ENCODE results near the gene SUSD1.

SUSD1 gene

GRCh38 chr9:112132356-112132755 is 42.7 kb downstream of the SUSD1 start:
- Histone ChIP-seq H3K4ac (ENCODE audit: low read depth in 1 of 2, low read length in 2 of 2) (no peak overlapping the region), H3K4me3 (ENCODE audit: insufficient read depth in 1 of 2, low read depth in 1 of 2, low read length in 2 of 2) (no peak overlapping the region), H2BK5ac (ENCODE audit: low read depth, low read length, poor library complexity, severe bottlenecking) (no peak overlapping the region), H2AFZ (ENCODE audit: low read depth, low read length) (no peak overlapping the region), H3K9ac (ENCODE audit: low read length) (no peak overlapping the region), H4K91ac (ENCODE audit: low read length) (no peak overlapping the region), H2BK12ac (ENCODE audit: low read length in 2 of 2) (no peak overlapping the region), H3K79me1 (replicated peaks; ENCODE audit: low read length, poor library complexity, severe bottlenecking) (no peaks in the 10 kb centered on the region), H3K9me3 (ENCODE audit: control insufficient read depth, low read length) (peaks cover 8% of the 10 kb centered on the region), H2AK5ac (ENCODE audit: low read length, severe bottlenecking) (no peak overlapping the region), H3K14ac (ENCODE audit: low read length in 2 of 2) (no peak overlapping the region), H3K4me1 (ENCODE audit: control insufficient read depth, insufficient read depth, low read depth, low read length) (peaks cover 3% of the 10 kb centered on the region), H3K27me3 (ENCODE audit: control insufficient read depth in 1 of 2, insufficient read depth in 1 of 2, low read length in 2 of 2) (no peaks in the 10 kb centered on the region), H2BK15ac (ENCODE audit: low read depth, poor library complexity, severe bottlenecking) (no peak overlapping the region), H4K8ac (ENCODE audit: low read length) (no peak overlapping the region), H2BK120ac (ENCODE audit: low read depth, low read length) (no peak overlapping the region), H3K27ac (ENCODE audit: low read length, poor library complexity, severe bottlenecking) (peak overlapping the region; percentile 23), H3K36me3 (ENCODE audit: control insufficient read depth in 1 of 2, insufficient read depth in 2 of 2, low read depth in 1 of 2, low read length in 2 of 2) (no peaks in the 10 kb centered on the region), H3K18ac (ENCODE audit: low read depth in 1 of 2, low read length in 2 of 2) (no peak overlapping the region), H3K23ac (ENCODE audit: low read length in 2 of 2) (no peak overlapping the region), H3K4me2 (ENCODE audit: low read length, poor library complexity, severe bottlenecking) (no peak overlapping the region)
- DNase-seq: no peak
- 100% methylated on average over 3 of the region's 3 CpGs for WGBS

GRCh38 chr9:112130997-112131396 is 44.1 kb downstream of the SUSD1 start:
- Histone ChIP-seq H2AFZ (ENCODE audit: low read depth, low read length) (no peak overlapping the region), H4K91ac (ENCODE audit: low read length) (no peak overlapping the region), H3K18ac (ENCODE audit: low read depth in 1 of 2, low read length in 2 of 2) (no peak overlapping the region), H3K14ac (ENCODE audit: low read length in 2 of 2) (no peak overlapping the region), H3K36me3 (ENCODE audit: control insufficient read depth in 1 of 2, insufficient read depth in 2 of 2, low read depth in 1 of 2, low read length in 2 of 2) (no peaks in the 10 kb centered on the region), H2BK15ac (ENCODE audit: low read depth, poor library complexity, severe bottlenecking) (no peak overlapping the region), H3K79me1 (replicated peaks; ENCODE audit: low read length, poor library complexity, severe bottlenecking) (peaks cover 2% of the 10 kb centered on the region), H3K27me3 (ENCODE audit: control insufficient read depth in 1 of 2, insufficient read depth in 1 of 2, low read length in 2 of 2) (no peaks in the 10 kb centered on the region), H2AK5ac (ENCODE audit: low read length, severe bottlenecking) (peak overlapping the region; percentile 50), H3K9me3 (ENCODE audit: control insufficient read depth, low read length) (peaks cover 8% of the 10 kb centered on the region), H3K4me3 (ENCODE audit: insufficient read depth in 1 of 2, low read depth in 1 of 2, low read length in 2 of 2) (no peak overlapping the region), H2BK12ac (ENCODE audit: low read length in 2 of 2) (no peak overlapping the region), H3K9ac (ENCODE audit: low read length) (no peak overlapping the region), H2BK120ac (ENCODE audit: low read depth, low read length) (no peak overlapping the region), H3K4me1 (ENCODE audit: control insufficient read depth, insufficient read depth, low read depth, low read length) (peaks cover 2% of the 10 kb centered on the region), H3K4me2 (ENCODE audit: low read length, poor library complexity, severe bottlenecking) (no peak overlapping the region), H4K8ac (ENCODE audit: low read length) (no peak overlapping the region), H3K23ac (ENCODE audit: low read length in 2 of 2) (no peak overlapping the region), H3K27ac (ENCODE audit: low read length, poor library complexity, severe bottlenecking) (no peak overlapping the region), H3K4ac (ENCODE audit: low read depth in 1 of 2, low read length in 2 of 2) (no peak overlapping the region), H2BK5ac (ENCODE audit: low read depth, low read length, poor library complexity, severe bottlenecking) (no peak overlapping the region)
- no peak for DNase-seq
- WGBS: 79% methylated on average over 5 of the region's 5 CpGs

- Histone ChIP-seq H3K79me1 (replicated peaks; ENCODE audit: low read length, poor library complexity, severe bottlenecking) (peaks cover 2% of the 10 kb centered on the region), H2BK12ac (ENCODE audit: low read length in 2 of 2) (no peak overlapping the region), H3K14ac (ENCODE audit: low read length in 2 of 2) (no peak overlapping the region), H3K4ac (ENCODE audit: low read depth in 1 of 2, low read length in 2 of 2) (no peak overlapping the region), H2BK5ac (ENCODE audit: low read depth, low read length, poor library complexity, severe bottlenecking) (no peak overlapping the region), H3K27ac (ENCODE audit: low read length, poor library complexity, severe bottlenecking) (no peak overlapping the region), H3K9ac (ENCODE audit: low read length) (no peak overlapping the region), H2BK120ac (ENCODE audit: low read depth, low read length) (no peak overlapping the region), H2BK15ac (ENCODE audit: low read depth, poor library complexity, severe bottlenecking) (no peak overlapping the region), H3K4me2 (ENCODE audit: low read length, poor library complexity, severe bottlenecking) (no peak overlapping the region), H3K4me3 (ENCODE audit: insufficient read depth in 1 of 2, low read depth in 1 of 2, low read length in 2 of 2) (no peak overlapping the region), H3K36me3 (ENCODE audit: control insufficient read depth in 1 of 2, insufficient read depth in 2 of 2, low read depth in 1 of 2, low read length in 2 of 2) (no peaks in the 10 kb centered on the region), H3K18ac (ENCODE audit: low read depth in 1 of 2, low read length in 2 of 2) (no peak overlapping the region), H4K91ac (ENCODE audit: low read length) (no peak overlapping the region), H2AFZ (ENCODE audit: low read depth, low read length) (no peak overlapping the region), H2AK5ac (ENCODE audit: low read length, severe bottlenecking) (no peak overlapping the region), H3K9me3 (ENCODE audit: control insufficient read depth, low read length) (peaks cover 8% of the 10 kb centered on the region), H3K23ac (ENCODE audit: low read length in 2 of 2) (no peak overlapping the region), H3K4me1 (ENCODE audit: control insufficient read depth, insufficient read depth, low read depth, low read length) (peaks cover 2% of the 10 kb centered on the region), H4K8ac (ENCODE audit: low read length) (no peak overlapping the region), H3K27me3 (ENCODE audit: control insufficient read depth in 1 of 2, insufficient read depth in 1 of 2, low read length in 2 of 2) (no peaks in the 10 kb centered on the region)
- no peak for DNase-seq
- WGBS: 81% methylated on average over 2 of the region's 2 CpGs
Observed at GRCh38 chr9:112130347-112130746, 44.8 kb downstream of the SUSD1 start.

GRCh38 chr9:112129246-112129645 is 45.9 kb downstream of the SUSD1 start:
- Histone ChIP-seq H4K8ac (ENCODE audit: low read length) (no peak overlapping the region), H4K91ac (ENCODE audit: low read length) (no peak overlapping the region), H3K4me2 (ENCODE audit: low read length, poor library complexity, severe bottlenecking) (no peak overlapping the region), H3K4me3 (ENCODE audit: insufficient read depth in 1 of 2, low read depth in 1 of 2, low read length in 2 of 2) (no peak overlapping the region), H3K4ac (ENCODE audit: low read depth in 1 of 2, low read length in 2 of 2) (no peak overlapping the region), H3K27me3 (ENCODE audit: control insufficient read depth in 1 of 2, insufficient read depth in 1 of 2, low read length in 2 of 2) (no peaks in the 10 kb centered on the region), H2BK120ac (ENCODE audit: low read depth, low read length) (no peak overlapping the region), H2BK15ac (ENCODE audit: low read depth, poor library complexity, severe bottlenecking) (no peak overlapping the region), H3K18ac (ENCODE audit: low read depth in 1 of 2, low read length in 2 of 2) (no peak overlapping the region), H2BK12ac (ENCODE audit: low read length in 2 of 2) (no peak overlapping the region), H2BK5ac (ENCODE audit: low read depth, low read length, poor library complexity, severe bottlenecking) (no peak overlapping the region), H3K79me1 (replicated peaks; ENCODE audit: low read length, poor library complexity, severe bottlenecking) (peaks cover 2% of the 10 kb centered on the region), H3K4me1 (ENCODE audit: control insufficient read depth, insufficient read depth, low read depth, low read length) (peaks cover 2% of the 10 kb centered on the region), H3K9ac (ENCODE audit: low read length) (no peak overlapping the region), H3K36me3 (ENCODE audit: control insufficient read depth in 1 of 2, insufficient read depth in 2 of 2, low read depth in 1 of 2, low read length in 2 of 2) (no peaks in the 10 kb centered on the region), H2AK5ac (ENCODE audit: low read length, severe bottlenecking) (no peak overlapping the region), H2AFZ (ENCODE audit: low read depth, low read length) (no peak overlapping the region), H3K9me3 (ENCODE audit: control insufficient read depth, low read length) (peaks cover 8% of the 10 kb centered on the region), H3K27ac (ENCODE audit: low read length, poor library complexity, severe bottlenecking) (no peak overlapping the region), H3K14ac (ENCODE audit: low read length in 2 of 2) (no peak overlapping the region), H3K23ac (ENCODE audit: low read length in 2 of 2) (no peak overlapping the region)
- no peak for DNase-seq
- 98% methylated on average over 5 of the region's 6 CpGs for WGBS
